OCI-LY7 (cell line): ENCODE results near the gene SPTLC1.

ENCODE experiments used
- EZH2phosphoT487 ChIP-seq: fragments of 200-600 bp; sonication (generic); IDR thresholded peaks from 2 replicates; pipeline ENCODE4 v1.6.1; 2018; ENCODE audit warnings: low read depth, borderline replicate concordance, mild to moderate bottlenecking, mixed run types, antibody characterized with exemption, low read length, moderate library complexity, mixed read lengths
- TF ChIP-seq, protein P1 (sequence below): fragments of 200-600 bp; sonication (generic); conservative IDR thresholded peaks from 2 replicates; pipeline ENCODE4 v1.5.1; 2014; ENCODE audit warnings: mild to moderate bottlenecking, antibody characterized with exemption, low read length, moderate library complexity, mixed read lengths

DNA sequence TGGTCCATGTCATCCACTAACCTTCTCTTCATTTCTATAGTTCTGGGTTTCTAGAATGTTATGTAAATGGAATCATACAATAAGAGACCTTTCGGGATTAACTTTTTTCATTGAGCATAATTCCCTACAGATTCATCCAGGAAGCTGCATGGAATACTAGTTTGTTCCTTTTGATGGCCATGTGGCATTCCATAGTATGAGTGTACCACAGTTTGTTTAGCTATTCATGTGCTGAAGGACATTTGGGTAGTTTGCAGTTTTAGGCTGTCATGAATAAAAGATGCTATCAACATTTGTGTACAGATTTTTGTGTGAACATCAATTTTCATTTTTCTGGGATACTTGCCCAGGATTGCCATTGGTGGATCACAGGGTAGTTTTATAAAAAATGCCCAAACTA is 6.8 kb upstream of the SPTLC1 start:
- TF ChIP-seq, protein P1, sequence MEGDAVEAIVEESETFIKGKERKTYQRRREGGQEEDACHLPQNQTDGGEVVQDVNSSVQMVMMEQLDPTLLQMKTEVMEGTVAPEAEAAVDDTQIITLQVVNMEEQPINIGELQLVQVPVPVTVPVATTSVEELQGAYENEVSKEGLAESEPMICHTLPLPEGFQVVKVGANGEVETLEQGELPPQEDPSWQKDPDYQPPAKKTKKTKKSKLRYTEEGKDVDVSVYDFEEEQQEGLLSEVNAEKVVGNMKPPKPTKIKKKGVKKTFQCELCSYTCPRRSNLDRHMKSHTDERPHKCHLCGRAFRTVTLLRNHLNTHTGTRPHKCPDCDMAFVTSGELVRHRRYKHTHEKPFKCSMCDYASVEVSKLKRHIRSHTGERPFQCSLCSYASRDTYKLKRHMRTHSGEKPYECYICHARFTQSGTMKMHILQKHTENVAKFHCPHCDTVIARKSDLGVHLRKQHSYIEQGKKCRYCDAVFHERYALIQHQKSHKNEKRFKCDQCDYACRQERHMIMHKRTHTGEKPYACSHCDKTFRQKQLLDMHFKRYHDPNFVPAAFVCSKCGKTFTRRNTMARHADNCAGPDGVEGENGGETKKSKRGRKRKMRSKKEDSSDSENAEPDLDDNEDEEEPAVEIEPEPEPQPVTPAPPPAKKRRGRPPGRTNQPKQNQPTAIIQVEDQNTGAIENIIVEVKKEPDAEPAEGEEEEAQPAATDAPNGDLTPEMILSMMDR = no peak
- TF ChIP-seq EZH2phosphoT487 = no peak
